Stomach (tissue), 4 donors: Measurements from ENCODE around the gene S1PR2.

ENCODE experiments used
- EP300 ChIP-seq: sonication (generic); formaldehyde crosslinking; IDR thresholded peaks from one replicate; pipeline ENCODE4 v1.6.1; 2017; ENCODE audit warnings: antibody characterized with exemption
- TF ChIP-seq, protein P1 (sequence below), 7 experiments: fragments of 450-650 bp in 4 of 7; fragments of 200-600 bp in 3 of 7; sonication (generic) in 3 of 7; IDR thresholded peaks; one replicate each; pipeline ENCODE4 v1.5.1; 2016 to 2019; ENCODE audit warnings: antibody characterized with exemption in 7 of 7, control low read depth in 2 of 7, mild to moderate bottlenecking in 1 of 7

- no peak for TF ChIP-seq EP300
- TF ChIP-seq, protein P1, sequence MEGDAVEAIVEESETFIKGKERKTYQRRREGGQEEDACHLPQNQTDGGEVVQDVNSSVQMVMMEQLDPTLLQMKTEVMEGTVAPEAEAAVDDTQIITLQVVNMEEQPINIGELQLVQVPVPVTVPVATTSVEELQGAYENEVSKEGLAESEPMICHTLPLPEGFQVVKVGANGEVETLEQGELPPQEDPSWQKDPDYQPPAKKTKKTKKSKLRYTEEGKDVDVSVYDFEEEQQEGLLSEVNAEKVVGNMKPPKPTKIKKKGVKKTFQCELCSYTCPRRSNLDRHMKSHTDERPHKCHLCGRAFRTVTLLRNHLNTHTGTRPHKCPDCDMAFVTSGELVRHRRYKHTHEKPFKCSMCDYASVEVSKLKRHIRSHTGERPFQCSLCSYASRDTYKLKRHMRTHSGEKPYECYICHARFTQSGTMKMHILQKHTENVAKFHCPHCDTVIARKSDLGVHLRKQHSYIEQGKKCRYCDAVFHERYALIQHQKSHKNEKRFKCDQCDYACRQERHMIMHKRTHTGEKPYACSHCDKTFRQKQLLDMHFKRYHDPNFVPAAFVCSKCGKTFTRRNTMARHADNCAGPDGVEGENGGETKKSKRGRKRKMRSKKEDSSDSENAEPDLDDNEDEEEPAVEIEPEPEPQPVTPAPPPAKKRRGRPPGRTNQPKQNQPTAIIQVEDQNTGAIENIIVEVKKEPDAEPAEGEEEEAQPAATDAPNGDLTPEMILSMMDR (IDR thresholded peaks at IDR 0.05), result no peak
These were observed 36.0 kb downstream of the S1PR2 start for GRCh38 chr19:10195199-10195519.
